OCI-LY1 (cell line): ENCODE data around the gene CHM.
"Not testable (repeated sequence)": the region's sequence is repeated elsewhere in the genome, so short reads cannot be mapped to it uniquely, and the experiment has no call there.

ENCODE experiments used
- H2AFZ ChIP-seq: fragments of 200-600 bp; sonication (generic), shearing (Covaris generic); 2 replicates; pipeline ENCODE4 v1.6.0; 2014; ENCODE audit warnings: antibody characterized with exemption, mild to moderate bottlenecking, low read length
- H3F3A ChIP-seq: fragments of 200-600 bp; sonication (generic), shearing (Covaris generic); 2 replicates; pipeline ENCODE4 v1.6.0; 2014; ENCODE audit warnings: mild to moderate bottlenecking, antibody characterized with exemption, low read length, moderate library complexity; ENCODE audit not compliant: insufficient read depth
- H3K27ac ChIP-seq: fragments of 200-600 bp; sonication (generic); 2 replicates; pipeline ENCODE4 v1.5.1; 2014; ENCODE audit warnings: low read length, mixed run types, mild to moderate bottlenecking, low read depth; ENCODE audit not compliant: poor library complexity, severe bottlenecking
- H3K27me3 ChIP-seq: fragments of 200-600 bp; sonication (generic); 2 replicates; pipeline ENCODE4 v1.6.0; 2014; ENCODE audit warnings: antibody characterized with exemption, mild to moderate bottlenecking, low read length, moderate library complexity; ENCODE audit not compliant: insufficient read depth
- H3K36me3 ChIP-seq: fragments of 200-600 bp; sonication (generic); 2 replicates; pipeline ENCODE4 v1.6.1; 2014; ENCODE audit warnings: mild to moderate bottlenecking, antibody characterized with exemption, low read length, moderate library complexity, mixed read lengths; ENCODE audit not compliant: insufficient read depth
- H3K4me1 ChIP-seq: fragments of 200-600 bp; sonication (generic); 2 replicates; pipeline ENCODE4 v1.5.1; 2014; ENCODE audit warnings: mild to moderate bottlenecking, low read length, moderate library complexity; ENCODE audit not compliant: insufficient read depth, severe bottlenecking
- H3K4me2 ChIP-seq: fragments of 200-600 bp; sonication (generic), shearing (Covaris generic); 2 replicates; pipeline ENCODE4 v1.6.1; 2014; ENCODE audit warnings: low read length
- H3K4me3 ChIP-seq: fragments of 200-600 bp; sonication (generic); 2 replicates; pipeline ENCODE4 v1.5.1; 2014; ENCODE audit warnings: low read length, low read depth, mild to moderate bottlenecking, mixed read lengths; ENCODE audit not compliant: poor library complexity, severe bottlenecking
- H3K79me2 ChIP-seq: fragments of 200-600 bp; shearing (Covaris generic); 2 replicates; pipeline ENCODE4 v1.6.1; 2016; ENCODE audit warnings: mixed run types, low read length, mixed read lengths; ENCODE audit not compliant: insufficient read depth
- H3K9ac ChIP-seq: fragments of 200-600 bp; sonication (generic), shearing (Covaris generic); 2 replicates; pipeline ENCODE4 v1.6.1; 2014; ENCODE audit warnings: mild to moderate bottlenecking, low read length, mixed read lengths
- H3K9me2 ChIP-seq: fragments of 200-600 bp; sonication (generic), shearing (Covaris generic); 2 replicates; pipeline ENCODE4 v1.6.1; 2014; ENCODE audit warnings: low read depth, mild to moderate bottlenecking, low read length, mixed read lengths
- H3K9me3 ChIP-seq: fragments of 200-600 bp; shearing (Covaris generic); 2 replicates; pipeline ENCODE4 v1.6.1; 2014; ENCODE audit warnings: low read length, mixed read lengths
- H4K20me1 ChIP-seq: fragments of 200-600 bp; sonication (generic), shearing (Covaris generic); 2 replicates; pipeline ENCODE4 v1.6.0; 2016; ENCODE audit warnings: mild to moderate bottlenecking, low read length; ENCODE audit not compliant: insufficient read depth
- CTCF ChIP-seq: fragments of 200-600 bp; sonication (generic), shearing (Covaris generic); IDR thresholded peaks from 2 replicates; pipeline ENCODE4 v1.5.1; 2017; ENCODE audit warnings: mild to moderate bottlenecking, antibody characterized with exemption, low read length, moderate library complexity, mixed read lengths
- EZH2 ChIP-seq: fragments of 200-600 bp; sonication (generic), shearing (Covaris generic); IDR thresholded peaks from 2 replicates; pipeline ENCODE4 v1.8.0; 2017; ENCODE audit warnings: borderline replicate concordance, mixed run types, mild to moderate bottlenecking, antibody characterized with exemption, low read length, moderate library complexity, mixed read lengths

Gene CHM

GRCh38 chrX:86016139-86016538 lies 31.2 kb downstream of the CHM start:
- TF ChIP-seq EZH2 (no peak), CTCF (no peak)
- Histone ChIP-seq H3K79me2 (no peaks in the 10 kb centered on the region), H4K20me1 (no peaks in the 10 kb centered on the region), H3K9ac (no peak overlapping the region), H3K36me3 (no peaks in the 10 kb centered on the region; the same call in 1 of the 2 replicates), H3K4me1 (no peaks in the 10 kb centered on the region), H3K9me3 (no peaks in the 10 kb centered on the region), H3K27me3 (no peaks in the 10 kb centered on the region), H2AFZ (no peak overlapping the region), H3K4me2 (no peak overlapping the region), H3K9me2 (no peaks in the 10 kb centered on the region), H3K27ac (no peak overlapping the region), H3F3A (no peaks in the 10 kb centered on the region), H3K4me3 (no peak overlapping the region)

GRCh38 chrX:86014959-86015358 lies 32.4 kb downstream of the CHM start:
- not testable (repeated sequence) for H3K36me3 ChIP-seq, H2AFZ ChIP-seq, H3K27me3 ChIP-seq, H3F3A ChIP-seq, H3K9me2 ChIP-seq, H3K27ac ChIP-seq, H3K9ac ChIP-seq, H3K9me3 ChIP-seq, H3K4me3 ChIP-seq, H3K79me2 ChIP-seq, H3K4me2 ChIP-seq, H3K4me1 ChIP-seq, H4K20me1 ChIP-seq

GRCh38 chrX:86014421-86014820 lies 32.9 kb downstream of the CHM start:
- Histone ChIP-seq H3K9me2 (no peaks in the 10 kb centered on the region), H3K27me3 (no peaks in the 10 kb centered on the region), H2AFZ (no peak overlapping the region), H3K36me3 (no peaks in the 10 kb centered on the region; the same call in 1 of the 2 replicates), H4K20me1 (no peaks in the 10 kb centered on the region), H3K4me2 (no peak overlapping the region), H3F3A (no peaks in the 10 kb centered on the region), H3K4me1 (no peaks in the 10 kb centered on the region), H3K27ac (no peak overlapping the region), H3K9me3 (no peaks in the 10 kb centered on the region), H3K79me2 (no peaks in the 10 kb centered on the region), H3K9ac (no peak overlapping the region), H3K4me3 (no peak overlapping the region)
- no peak for TF ChIP-seq CTCF
- no peak for TF ChIP-seq EZH2

- no peak overlapping the region for H2AFZ ChIP-seq
- no peak overlapping the region for H3K4me2 ChIP-seq
- no peak for TF ChIP-seq CTCF
- TF ChIP-seq EZH2 = no peak
- no peak overlapping the region for H3K9ac ChIP-seq
- H3K79me2 ChIP-seq = no peaks in the 10 kb centered on the region
- no peak overlapping the region for H3K27ac ChIP-seq
- H3K4me3 ChIP-seq = no peak overlapping the region
- no peaks in the 10 kb centered on the region for H3K4me1 ChIP-seq
- no peaks in the 10 kb centered on the region for H4K20me1 ChIP-seq
- no peaks in the 10 kb centered on the region for H3K27me3 ChIP-seq
- H3F3A ChIP-seq = no peaks in the 10 kb centered on the region
- H3K9me3 ChIP-seq = no peaks in the 10 kb centered on the region
- H3K36me3 ChIP-seq = no peaks in the 10 kb centered on the region; the same call in 1 of the 2 replicates
- no peaks in the 10 kb centered on the region for H3K9me2 ChIP-seq
These were observed 33.6 kb downstream of the CHM start for GRCh38 chrX:86013792-86014191.
